Measurements from ENCODE around the gene ZNF492. TPM values are rescaled to one million over a fixed set of nuclear protein-coding genes. Genes with fewer than 3 reads are reported as not detected.
A peak's percentile ranks its signal among the peaks of the same experiment; 100 is the strongest.
"Not testable (repeated sequence)": the region's sequence is repeated elsewhere in the genome, so short reads cannot be mapped to it uniquely, and the experiment has no call there.

ZNF492 gene
- total RNA-seq, 1 donor from 2014 or later: 1.0 TPM

GRCh38 chr19:22625266-22626035 is 8.7 kb upstream of the ZNF492 start:
- peaks cover 0 to 5% (median 2%) of the 10 kb centered on the region in 3 donors for H3K9me3 ChIP-seq (ENCODE audit: control insufficient read depth in 3 of 3, low read length in 3 of 3)
- no peaks in the 10 kb centered on the region for H3K36me3 ChIP-seq (ENCODE audit: control insufficient read depth in 3 of 3, insufficient read depth in 3 of 3, low read length in 3 of 3)
- no peak overlapping the region for H3K27ac ChIP-seq (ENCODE audit: low read depth, low read length)
- peaks cover 0 to 13% (median 3%) of the 10 kb centered on the region in 3 donors for H3K27me3 ChIP-seq (ENCODE audit: control insufficient read depth in 3 of 3, insufficient read depth in 3 of 3, low read length in 3 of 3)
- no peak overlapping the region for H3K9ac ChIP-seq (ENCODE audit: low read depth in 1 of 3, low read length in 3 of 3)
- H3K4me1 ChIP-seq (ENCODE audit: control insufficient read depth in 3 of 3, insufficient read depth in 3 of 3, low read length in 3 of 3): no peaks in the 10 kb centered on the region
- H3K4me3 ChIP-seq (ENCODE audit: low read length in 3 of 3): no peak overlapping the region

- no peak overlapping the region for H3K27ac ChIP-seq (ENCODE audit: low read depth, low read length)
- H3K36me3 ChIP-seq (ENCODE audit: control insufficient read depth in 3 of 3, insufficient read depth in 3 of 3, low read length in 3 of 3): no peaks in the 10 kb centered on the region
- peaks cover 0 to 8% (median 0%) of the 10 kb centered on the region in 3 donors for H3K27me3 ChIP-seq (ENCODE audit: control insufficient read depth in 3 of 3, insufficient read depth in 3 of 3, low read length in 3 of 3)
- no peak overlapping the region for H3K4me3 ChIP-seq (ENCODE audit: low read length in 3 of 3)
- H3K4me1 ChIP-seq (ENCODE audit: control insufficient read depth in 3 of 3, insufficient read depth in 3 of 3, low read length in 3 of 3): no peaks in the 10 kb centered on the region
- no peak overlapping the region for H3K9ac ChIP-seq (ENCODE audit: low read depth in 1 of 3, low read length in 3 of 3)
- peaks cover 0 to 2% (median 0%) of the 10 kb centered on the region in 3 donors for H3K9me3 ChIP-seq (ENCODE audit: control insufficient read depth in 3 of 3, low read length in 3 of 3)
These were observed 6.6 kb upstream of the ZNF492 start for GRCh38 chr19:22627526-22627925.

- H3K9me3 ChIP-seq (ENCODE audit: control insufficient read depth in 3 of 3, low read length in 3 of 3): peaks cover 0 to 2% (median 0%) of the 10 kb centered on the region in 3 donors
These were observed 5.7 kb upstream of the ZNF492 start for GRCh38 chr19:22628401-22628800.

DNA sequence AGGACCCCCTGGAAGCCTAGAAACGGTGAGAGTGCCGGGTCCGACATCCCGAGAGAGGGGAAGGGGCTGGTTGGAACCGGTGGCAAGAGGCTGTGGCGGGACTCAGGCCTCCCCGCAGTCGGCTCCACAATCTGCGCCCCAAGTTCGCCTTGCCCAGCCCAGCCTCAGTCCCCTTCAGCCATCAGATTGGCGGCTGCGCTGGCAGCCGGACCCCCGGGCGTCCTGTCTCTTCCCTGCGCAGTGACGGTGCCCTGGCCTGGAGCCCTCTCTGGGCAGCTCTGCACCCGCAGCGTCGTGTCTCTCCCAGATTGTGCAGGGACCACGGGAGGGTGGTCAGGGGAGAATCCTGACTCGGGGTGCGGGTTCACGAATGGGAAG is 315 bp downstream of the ZNF492 start:
- Histone ChIP-seq H3K9me3 (ENCODE audit: control insufficient read depth in 3 of 3, low read length in 3 of 3) (peaks cover 0 to 2% (median 0%) of the 10 kb centered on the region in 3 donors), H3K4me3 (ENCODE audit: low read length in 3 of 3) (peak overlapping the region; percentile 61 to 80 (median 64)), H3K27ac (ENCODE audit: low read depth, low read length) (no peak overlapping the region), H3K4me1 (ENCODE audit: control insufficient read depth in 3 of 3, insufficient read depth in 3 of 3, low read length in 3 of 3) (no peaks in the 10 kb centered on the region), H3K27me3 (ENCODE audit: control insufficient read depth in 3 of 3, insufficient read depth in 3 of 3, low read length in 3 of 3) (no peaks in the 10 kb centered on the region), H3K9ac (ENCODE audit: low read depth in 1 of 3, low read length in 3 of 3) (peak overlapping the region in 2 of 3 donors; percentile 57), H3K36me3 (ENCODE audit: control insufficient read depth in 3 of 3, insufficient read depth in 3 of 3, low read length in 3 of 3) (no peaks in the 10 kb centered on the region)

More at GRCh38 chr19:22628401-22628800, 5.7 kb upstream of the ZNF492 start:
- Histone ChIP-seq H3K27ac (ENCODE audit: low read depth, low read length) (no peak overlapping the region), H3K36me3 (ENCODE audit: control insufficient read depth in 3 of 3, insufficient read depth in 3 of 3, low read length in 3 of 3) (no peaks in the 10 kb centered on the region), H3K9ac (ENCODE audit: low read depth in 1 of 3, low read length in 3 of 3) (no peak overlapping the region), H3K4me1 (ENCODE audit: control insufficient read depth in 3 of 3, insufficient read depth in 3 of 3, low read length in 3 of 3) (no peaks in the 10 kb centered on the region), H3K27me3 (ENCODE audit: control insufficient read depth in 3 of 3, insufficient read depth in 3 of 3, low read length in 3 of 3) (peaks cover 0 to 7% (median 0%) of the 10 kb centered on the region in 3 donors), H3K4me3 (ENCODE audit: low read length in 3 of 3) (no peak overlapping the region)

DNA sequence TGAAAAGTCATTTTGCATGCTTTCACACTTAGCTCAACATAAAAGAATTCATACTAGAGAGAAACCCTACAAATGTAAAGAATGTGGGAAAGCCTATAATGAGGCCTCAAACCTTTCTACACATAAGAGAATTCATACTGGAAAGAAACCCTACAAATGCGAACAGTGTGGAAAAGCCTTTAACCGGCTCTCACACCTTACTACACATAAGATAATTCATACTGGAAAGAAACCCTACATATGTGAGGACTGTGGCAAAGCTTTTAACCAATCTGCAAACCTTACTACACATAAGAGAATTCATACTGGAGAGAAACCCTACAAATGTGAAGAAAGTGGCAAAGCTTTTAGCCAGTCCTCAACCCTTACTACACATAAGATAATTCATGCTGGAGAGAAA is 51.4 kb downstream of the ZNF492 start:
- H3K27ac ChIP-seq (ENCODE audit: low read depth, low read length); H3K9me3 ChIP-seq (ENCODE audit: control insufficient read depth in 3 of 3, low read length in 3 of 3); H3K4me3 ChIP-seq (ENCODE audit: low read length in 3 of 3): not testable (repeated sequence)

DNA sequence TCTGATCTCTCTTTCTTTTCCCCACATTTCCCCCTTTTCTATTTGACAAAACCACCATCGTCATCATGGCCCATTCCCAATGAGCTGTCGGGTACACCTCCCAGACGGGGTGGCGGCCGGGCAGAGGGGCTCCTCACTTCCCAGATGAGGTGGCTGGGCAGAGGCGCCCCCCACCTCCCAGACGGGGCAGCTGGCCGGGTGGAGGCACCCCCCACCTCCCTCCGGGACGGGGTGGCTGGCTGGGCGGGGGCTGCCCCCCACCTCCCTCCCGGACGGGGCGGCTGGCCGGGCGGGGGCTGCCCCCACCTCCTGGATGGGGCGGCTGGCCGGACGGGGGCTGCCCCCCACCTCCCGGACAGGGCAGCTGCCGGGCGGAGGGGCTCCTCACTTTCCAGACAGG is 68.5 kb downstream of the ZNF492 start:
- H3K9me3 ChIP-seq (ENCODE audit: control insufficient read depth in 3 of 3, low read length in 3 of 3); H3K27ac ChIP-seq (ENCODE audit: low read depth, low read length): not testable (repeated sequence)

More for the DNA sequence above, 51.4 kb downstream of the ZNF492 start:
- H3K36me3 ChIP-seq (ENCODE audit: control insufficient read depth in 3 of 3, insufficient read depth in 3 of 3, low read length in 3 of 3); H3K27me3 ChIP-seq (ENCODE audit: control insufficient read depth in 3 of 3, insufficient read depth in 3 of 3, low read length in 3 of 3); H3K4me1 ChIP-seq (ENCODE audit: control insufficient read depth in 3 of 3, insufficient read depth in 3 of 3, low read length in 3 of 3); H3K9ac ChIP-seq (ENCODE audit: low read depth in 1 of 3, low read length in 3 of 3): not testable (repeated sequence)

DNA sequence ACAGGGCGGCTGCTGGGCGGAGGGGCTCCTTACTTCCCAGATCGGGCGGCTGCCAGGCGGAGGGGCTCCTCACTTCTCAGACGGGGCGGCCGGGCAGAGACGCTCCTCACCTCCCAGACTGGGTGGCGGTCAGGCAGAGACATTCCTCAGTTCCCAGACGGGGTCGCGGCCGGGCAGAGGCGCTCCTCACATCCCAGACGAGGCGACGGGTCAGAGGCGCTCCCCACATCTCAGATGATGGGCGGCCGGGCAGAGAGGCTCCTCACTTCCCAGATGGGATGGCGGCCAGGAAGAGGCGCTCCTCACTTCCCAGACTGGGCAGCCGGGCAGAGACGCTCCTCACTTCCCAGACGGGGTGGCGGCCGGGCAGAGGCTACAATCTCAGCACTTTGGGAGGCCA is 69.0 kb downstream of the ZNF492 start:
- not testable (repeated sequence) for H3K4me3 ChIP-seq (ENCODE audit: low read length in 3 of 3); H3K36me3 ChIP-seq (ENCODE audit: control insufficient read depth in 3 of 3, insufficient read depth in 3 of 3, low read length in 3 of 3); H3K9ac ChIP-seq (ENCODE audit: low read depth in 1 of 3, low read length in 3 of 3); H3K9me3 ChIP-seq (ENCODE audit: control insufficient read depth in 3 of 3, low read length in 3 of 3); H3K27ac ChIP-seq (ENCODE audit: low read depth, low read length); H3K4me1 ChIP-seq (ENCODE audit: control insufficient read depth in 3 of 3, insufficient read depth in 3 of 3, low read length in 3 of 3); H3K27me3 ChIP-seq (ENCODE audit: control insufficient read depth in 3 of 3, insufficient read depth in 3 of 3, low read length in 3 of 3)

More for the DNA sequence above, 68.5 kb downstream of the ZNF492 start:
- H3K9ac ChIP-seq (ENCODE audit: low read depth in 1 of 3, low read length in 3 of 3); H3K4me1 ChIP-seq (ENCODE audit: control insufficient read depth in 3 of 3, insufficient read depth in 3 of 3, low read length in 3 of 3); H3K4me3 ChIP-seq (ENCODE audit: low read length in 3 of 3); H3K36me3 ChIP-seq (ENCODE audit: control insufficient read depth in 3 of 3, insufficient read depth in 3 of 3, low read length in 3 of 3); H3K27me3 ChIP-seq (ENCODE audit: control insufficient read depth in 3 of 3, insufficient read depth in 3 of 3, low read length in 3 of 3): not testable (repeated sequence)

GRCh38 chr19:22708983-22709382 is 74.9 kb downstream of the ZNF492 start:
- Histone ChIP-seq H3K9ac (ENCODE audit: low read depth in 1 of 3, low read length in 3 of 3) (no peak overlapping the region), H3K27ac (ENCODE audit: low read depth, low read length) (no peak overlapping the region), H3K27me3 (ENCODE audit: control insufficient read depth in 3 of 3, insufficient read depth in 3 of 3, low read length in 3 of 3) (no peaks in the 10 kb centered on the region), H3K9me3 (ENCODE audit: control insufficient read depth in 3 of 3, low read length in 3 of 3) (peaks cover 0 to 2% (median 0%) of the 10 kb centered on the region in 3 donors), H3K4me3 (ENCODE audit: low read length in 3 of 3) (no peak overlapping the region), H3K36me3 (ENCODE audit: control insufficient read depth in 3 of 3, insufficient read depth in 3 of 3, low read length in 3 of 3) (no peaks in the 10 kb centered on the region), H3K4me1 (ENCODE audit: control insufficient read depth in 3 of 3, insufficient read depth in 3 of 3, low read length in 3 of 3) (no peaks in the 10 kb centered on the region)

Small RNAs within 50 kb of the gene (small RNA-seq; reads per million reads assigned to genes)
- gene AC011467.2: not detected

Other genes with a start within 250 kb of the ZNF492 start
- 1.0 TPM for gene ZNF98, start 212.0 kb upstream of the ZNF492 start, total RNA-seq
- gene ZNF99, start 149.8 kb downstream of the ZNF492 start, total RNA-seq: under 0.01 TPM
- gene ZNF723, start 198.0 kb downstream of the ZNF492 start, total RNA-seq: not detected

All from skeletal muscle tissue (tissue), 5 donors.